Measurements from ENCODE around the gene PCDH11X.
"Not testable (repeated sequence)": the region's sequence is repeated elsewhere in the genome, so short reads cannot be mapped to it uniquely, and the experiment has no call there.

Gene PCDH11X

GRCh38 chrX:91779135-91779534 is at the start of gene PCDH11X:
PCDH11X (plus strand) TSS chrX:91779375; CDS start chrX:91835505, 56,130 bp downstream.
- DNase-seq = not testable (repeated sequence)

GRCh38 chrX:91747446-91747845 is 31.7 kb upstream of the PCDH11X start:
- DNase-seq = not testable (repeated sequence)

- DNase-seq = not testable (repeated sequence)
Observed at GRCh38 chrX:91753022-91753421, 26.2 kb upstream of the PCDH11X start.

GRCh38 chrX:91770619-91771488 is 8.3 kb upstream of the PCDH11X start:
- not testable (repeated sequence) for DNase-seq

GRCh38 chrX:91773943-91774342 is 5.2 kb upstream of the PCDH11X start:
- DNase-seq = not testable (repeated sequence)

GRCh38 chrX:91780008-91780407 is 833 bp downstream of the PCDH11X start:
- DNase-seq = not testable (repeated sequence)

GRCh38 chrX:91780698-91781097 is 1.5 kb downstream of the PCDH11X start:
- DNase-seq = not testable (repeated sequence)

GRCh38 chrX:91781553-91782298 is 2.6 kb downstream of the PCDH11X start:
- not testable (repeated sequence) for DNase-seq

GRCh38 chrX:91782825-91783224 is 3.6 kb downstream of the PCDH11X start:
- DNase-seq = not testable (repeated sequence)

GRCh38 chrX:91817537-91817936 is 38.4 kb downstream of the PCDH11X start:
- not testable (repeated sequence) for DNase-seq

- not testable (repeated sequence) for DNase-seq
Observed at GRCh38 chrX:91825321-91825720, 46.1 kb downstream of the PCDH11X start.

Data from NCI-H1048 (cell line).